ENCODE measurements around the gene PRSS12.

The PRSS12 gene

GRCh38 chr4:118356731-118357130, 3.9 kb upstream of the PRSS12 start:
- DNase-seq, result no peak

GRCh38 chr4:118356111-118356510, 3.3 kb upstream of the PRSS12 start:
- no peak for DNase-seq

- no peak for DNase-seq
Observed at GRCh38 chr4:118354913-118355312, 2.1 kb upstream of the PRSS12 start.

- no peak for DNase-seq
Observed at GRCh38 chr4:118353534-118354030, 779 bp upstream of the PRSS12 start.

- no peak for DNase-seq
Observed at GRCh38 chr4:118351851-118352827, 664 bp downstream of the PRSS12 start.

GRCh38 chr4:118350961-118351360, 1.8 kb downstream of the PRSS12 start:
- DNase-seq, result no peak

GRCh38 chr4:118348886-118349285, 3.9 kb downstream of the PRSS12 start:
- no peak for DNase-seq

GRCh38 chr4:118346495-118346894, 6.3 kb downstream of the PRSS12 start:
- no peak for DNase-seq

GRCh38 chr4:118345813-118346212, 7.0 kb downstream of the PRSS12 start:
- no peak for DNase-seq

GRCh38 chr4:118344801-118345200, 8.0 kb downstream of the PRSS12 start:
- no peak for DNase-seq

- DNase-seq, result no peak
Observed at GRCh38 chr4:118343501-118343900, 9.3 kb downstream of the PRSS12 start.

GRCh38 chr4:118340109-118340508, 12.7 kb downstream of the PRSS12 start:
- DNase-seq, result no peak

GRCh38 chr4:118338981-118339765, 13.6 kb downstream of the PRSS12 start:
- DNase-seq, result no peak

- no peak for DNase-seq
Observed at GRCh38 chr4:118338518-118338917, 14.3 kb downstream of the PRSS12 start.

- DNase-seq, result no peak
Observed at GRCh38 chr4:118337954-118338353, 14.8 kb downstream of the PRSS12 start.

- no peak for DNase-seq
Observed at GRCh38 chr4:118335774-118336173, 17.0 kb downstream of the PRSS12 start.

GRCh38 chr4:118335324-118335723, 17.5 kb downstream of the PRSS12 start:
- no peak for DNase-seq

- DNase-seq, result no peak
Observed at GRCh38 chr4:118331352-118331751, 21.5 kb downstream of the PRSS12 start.

- DNase-seq, result no peak
Observed at GRCh38 chr4:118329849-118330248, 23.0 kb downstream of the PRSS12 start.

- no peak for DNase-seq
Observed at GRCh38 chr4:118327554-118328241, 25.1 kb downstream of the PRSS12 start.

- DNase-seq, result no peak
Observed at GRCh38 chr4:118326585-118326984, 26.2 kb downstream of the PRSS12 start.

- no peak for DNase-seq
Observed at GRCh38 chr4:118325431-118325830, 27.4 kb downstream of the PRSS12 start.
